ENCODE data around the gene SAG.

GRCh38 chr2:233342301-233342700 is 34.7 kb downstream of the SAG start:
- no peak for TF ChIP-seq CTCF (IDR thresholded peaks at IDR 0.05; ENCODE audit: low read length)
- no peak for TF ChIP-seq EZH2 (optimal IDR thresholded peaks at IDR 0.05; ENCODE audit: low read depth, low read length)
- TF ChIP-seq EZH2phosphoT487 (IDR thresholded peaks at IDR 0.05; ENCODE audit: low read length) = no peak

Data from MM.1S (cell line).